NCI-H128 (cell line): ENCODE measurements around the gene EIF3F.
A peak's percentile ranks its signal among the peaks of the same experiment; 100 is the strongest.

Experiments used
- DNase-seq: peaks from one replicate; lab custom pipeline; 2025; ENCODE audit not compliant: unreplicated experiment; lab: John Stamatoyannopoulos, UW

The EIF3F gene, protein sequence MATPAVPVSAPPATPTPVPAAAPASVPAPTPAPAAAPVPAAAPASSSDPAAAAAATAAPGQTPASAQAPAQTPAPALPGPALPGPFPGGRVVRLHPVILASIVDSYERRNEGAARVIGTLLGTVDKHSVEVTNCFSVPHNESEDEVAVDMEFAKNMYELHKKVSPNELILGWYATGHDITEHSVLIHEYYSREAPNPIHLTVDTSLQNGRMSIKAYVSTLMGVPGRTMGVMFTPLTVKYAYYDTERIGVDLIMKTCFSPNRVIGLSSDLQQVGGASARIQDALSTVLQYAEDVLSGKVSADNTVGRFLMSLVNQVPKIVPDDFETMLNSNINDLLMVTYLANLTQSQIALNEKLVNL

DNA sequence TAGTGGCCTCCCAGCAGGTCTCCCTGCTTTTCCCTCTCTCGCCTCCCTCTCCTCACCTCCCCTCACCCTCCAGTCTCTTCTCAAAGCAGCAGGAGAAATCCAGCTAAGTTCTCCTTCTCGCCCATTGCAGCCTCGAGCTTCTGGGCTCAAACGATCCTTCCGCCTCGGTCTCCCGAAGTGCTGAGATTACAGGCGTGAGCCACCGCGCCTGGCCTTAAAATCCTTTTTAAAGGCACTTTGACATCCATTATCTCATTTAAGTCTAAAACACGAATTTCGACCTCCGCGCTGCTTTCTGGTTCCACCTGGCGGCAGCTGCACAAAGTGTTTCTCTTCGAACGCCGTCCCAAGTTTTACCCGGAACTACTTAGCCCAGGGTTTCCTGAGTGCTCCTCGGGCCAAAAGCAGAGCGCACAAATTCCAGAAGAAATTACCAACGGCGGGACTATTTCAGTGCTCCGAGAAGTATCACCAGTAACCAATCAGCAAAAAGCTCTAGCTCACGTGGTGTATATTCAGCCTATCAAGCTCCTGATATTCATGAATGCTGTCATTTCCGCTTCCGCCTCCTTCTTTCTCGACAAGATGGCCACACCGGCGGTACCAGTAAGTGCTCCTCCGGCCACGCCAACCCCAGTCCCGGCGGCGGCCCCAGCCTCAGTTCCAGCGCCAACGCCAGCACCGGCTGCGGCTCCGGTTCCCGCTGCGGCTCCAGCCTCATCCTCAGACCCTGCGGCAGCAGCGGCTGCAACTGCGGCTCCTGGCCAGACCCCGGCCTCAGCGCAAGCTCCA is at the start of gene EIF3F:
Gene EIF3F (plus strand): TSS at position 570 of the 792 bp plus-strand sequence. CDS start 16 bp downstream, at position 586.
- peak; percentile 94 for DNase-seq

DNA sequence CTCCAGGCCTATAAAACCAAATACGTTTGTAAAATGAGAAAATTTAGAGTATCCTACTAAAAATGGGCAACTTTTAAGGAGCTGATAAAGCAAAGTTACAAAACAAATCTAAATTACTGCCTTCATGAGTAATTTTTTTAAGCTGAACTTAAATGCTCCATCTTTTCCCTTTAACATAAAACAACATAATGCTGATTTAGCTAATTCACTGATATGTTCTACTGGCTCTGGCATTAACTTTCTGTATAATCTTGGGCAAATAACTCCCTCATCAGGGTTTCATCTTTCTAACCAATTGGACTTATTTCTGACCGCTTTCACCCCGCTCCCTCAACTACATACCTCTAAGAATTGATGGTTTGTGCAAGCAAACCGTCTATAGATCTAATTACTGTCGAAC is 46.0 kb upstream of the EIF3F start:
- DNase-seq: no peak

DNA sequence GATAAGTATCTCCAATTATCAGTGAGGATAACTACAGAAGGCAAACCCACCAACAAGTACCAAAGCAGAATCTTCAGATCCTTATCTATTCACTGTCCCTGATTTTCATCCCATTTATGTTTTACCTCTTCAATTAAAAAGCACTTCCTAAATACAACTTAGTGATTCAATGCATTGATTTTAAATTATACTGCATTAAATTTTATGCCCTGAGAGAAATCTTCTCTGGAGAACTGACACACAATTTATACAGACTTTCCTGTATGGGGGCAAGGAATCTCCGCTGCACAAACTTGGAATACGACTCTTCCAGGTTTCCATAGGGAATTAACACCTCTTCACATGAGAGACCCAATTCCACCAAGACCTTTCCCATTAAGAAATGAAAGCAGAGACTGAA is 45.5 kb upstream of the EIF3F start, which contains the start of gene OR10A3:
Gene OR10A3 (minus strand): TSS at position 101 of the 400 bp plus-strand sequence. CDS start 2,188 bp downstream, outside the sequence.
- DNase-seq: no peak

DNA sequence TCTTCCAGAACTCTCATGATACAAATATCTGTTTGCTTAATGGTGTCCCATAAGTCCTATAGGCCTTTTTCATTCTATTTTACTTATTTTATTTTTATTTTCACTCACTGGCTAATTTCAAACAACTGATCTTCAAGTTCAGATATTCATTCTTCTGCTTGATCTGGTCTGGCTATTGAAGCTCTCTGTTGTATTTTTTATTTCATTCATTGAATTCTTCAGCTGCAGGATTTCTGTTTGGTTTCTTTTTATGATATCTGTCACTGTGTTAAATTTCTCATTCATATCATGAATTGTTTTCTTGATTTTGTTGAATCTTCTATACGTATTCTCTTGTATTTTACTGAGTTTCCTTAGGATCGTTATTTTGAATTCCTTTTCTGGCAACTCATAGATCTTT is 43.0 kb upstream of the EIF3F start:
- DNase-seq: no peak

DNA sequence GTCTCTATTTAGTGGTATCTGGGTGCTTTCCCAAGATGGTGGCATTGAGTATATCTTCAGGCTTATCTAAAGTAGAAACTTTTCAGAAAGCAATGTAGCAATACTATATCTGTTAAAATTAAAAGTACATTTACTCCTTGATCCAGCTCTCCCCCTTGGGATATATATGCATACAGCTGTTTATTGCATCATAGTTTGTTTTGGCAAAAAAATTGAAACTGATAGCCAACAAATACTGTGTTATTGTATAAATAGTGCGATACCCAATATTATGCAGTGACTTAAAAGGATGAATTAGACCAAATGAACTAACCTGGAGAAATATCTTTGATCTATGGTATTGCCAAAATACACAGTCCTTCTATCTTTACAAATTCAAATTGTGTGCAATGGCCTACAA is 37.2 kb upstream of the EIF3F start:
- no peak for DNase-seq

DNA sequence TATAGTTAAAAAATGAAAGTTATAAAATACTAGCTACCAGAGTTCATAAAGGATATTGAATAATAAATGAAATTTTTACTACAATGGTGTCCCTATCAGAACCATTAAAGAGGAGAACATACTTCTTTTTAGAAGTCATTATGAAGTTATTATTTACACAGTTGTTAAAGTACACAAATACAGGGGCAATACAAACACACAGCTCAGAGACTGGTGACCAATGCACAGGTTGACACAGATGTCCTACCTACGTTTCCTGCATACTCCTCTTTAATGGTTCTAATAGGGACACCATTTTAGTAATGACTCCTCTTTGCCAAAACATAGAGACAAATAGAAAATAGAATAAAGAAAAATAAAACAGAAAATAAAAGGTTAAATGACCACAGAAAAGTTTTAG is 31.9 kb upstream of the EIF3F start:
- no peak for DNase-seq

DNA sequence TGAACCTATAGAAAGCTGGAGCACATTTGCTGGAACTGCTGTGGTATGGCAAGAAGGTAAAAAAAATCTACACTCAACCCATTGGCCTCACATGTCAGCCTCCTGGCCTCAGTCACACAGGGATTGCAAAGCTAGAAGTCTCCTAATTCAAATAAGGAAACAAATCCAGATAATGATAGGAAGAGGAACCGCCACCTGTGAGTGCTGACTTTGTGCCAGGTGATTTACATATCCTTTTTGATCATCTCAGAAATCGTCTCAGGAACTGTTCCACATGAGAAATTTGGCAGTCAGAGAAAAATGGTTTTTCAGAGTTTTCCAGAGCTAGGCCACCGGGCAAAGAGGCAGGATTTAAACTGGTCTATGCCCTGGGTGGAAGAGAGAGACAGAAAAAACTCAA is 22.9 kb upstream of the EIF3F start:
- no peak for DNase-seq

DNA sequence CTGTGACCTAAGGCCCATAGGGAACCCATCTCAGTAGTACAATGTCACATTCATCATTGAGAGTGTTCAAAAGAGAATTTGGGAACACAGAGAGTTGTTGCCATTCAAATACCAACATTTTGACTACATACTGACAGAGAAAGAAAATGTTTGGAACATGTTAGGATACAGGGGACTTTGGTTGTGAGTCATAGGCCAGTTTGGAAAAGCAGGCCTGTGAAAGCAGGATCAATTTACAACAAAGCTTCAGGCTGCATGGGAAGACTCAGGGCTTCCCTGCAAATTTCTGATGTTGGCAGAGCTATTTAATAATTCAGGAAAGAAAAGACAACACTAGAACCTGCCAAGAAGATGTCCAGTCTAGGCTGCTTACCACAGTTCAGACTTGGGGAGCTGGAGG is 22.3 kb upstream of the EIF3F start:
- no peak for DNase-seq

DNA sequence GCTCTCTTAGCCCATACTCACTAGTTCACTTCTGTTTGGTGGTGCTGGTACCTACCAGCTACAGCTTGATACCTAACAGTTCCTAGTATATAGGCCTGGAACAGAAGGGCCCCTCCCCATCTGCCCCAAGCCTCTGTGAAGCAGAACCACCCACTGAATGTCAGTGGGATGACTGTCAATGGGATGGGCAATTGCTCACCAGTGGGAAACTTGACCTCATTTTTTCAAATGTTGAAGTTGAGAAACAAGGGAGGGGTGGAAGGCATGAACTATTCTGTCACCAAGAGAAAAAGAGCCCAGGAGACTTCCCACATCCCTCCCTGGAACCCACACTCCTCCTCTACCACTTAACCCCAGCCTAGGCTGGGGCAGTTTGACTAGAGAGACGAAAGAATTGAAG is 21.8 kb upstream of the EIF3F start, which contains the start of gene NLRP10:
Gene NLRP10 (minus strand): TSS at position 62 of the 400 bp plus-strand sequence. CDS start 1,952 bp downstream, outside the sequence.
- DNase-seq: no peak

DNA sequence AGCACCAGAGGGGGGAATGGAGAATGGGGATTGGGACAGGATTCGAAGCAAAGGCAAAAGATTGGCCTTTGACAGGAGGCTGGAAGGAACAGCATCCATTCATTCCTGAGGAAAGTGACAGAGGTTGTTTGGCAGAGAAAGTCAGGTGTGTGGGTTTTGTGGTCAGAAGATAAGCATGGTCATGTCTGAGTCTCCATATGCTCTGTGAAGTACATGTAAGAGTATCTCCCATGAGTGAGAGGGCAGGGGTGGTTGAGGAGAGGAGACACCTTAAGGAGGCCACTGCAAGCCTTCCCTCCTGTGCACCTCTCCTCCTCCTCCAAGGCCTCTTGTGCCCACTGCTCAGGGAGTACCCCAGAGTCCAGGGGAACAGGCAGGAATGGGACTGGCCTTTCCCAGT is 20.0 kb upstream of the EIF3F start:
- no peak for DNase-seq

DNA sequence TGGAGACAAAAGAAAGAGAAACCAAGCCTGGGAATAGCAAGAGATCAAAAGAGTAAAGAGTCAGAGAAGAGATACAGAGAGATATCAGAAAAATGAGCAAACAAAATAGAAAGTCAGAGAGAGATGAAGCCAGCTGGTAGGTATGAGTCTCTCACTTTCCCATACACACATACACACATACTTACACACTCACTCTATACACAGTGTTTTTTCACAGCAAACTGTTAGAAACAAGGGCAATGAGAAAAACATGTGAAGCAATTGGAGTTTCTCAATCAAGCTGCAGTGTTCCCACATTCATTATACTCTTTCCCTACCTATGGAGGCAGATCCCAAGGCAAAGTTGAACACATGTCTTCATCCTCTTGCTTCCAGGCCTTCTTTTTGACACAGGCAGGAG is 19.3 kb upstream of the EIF3F start:
- no peak for DNase-seq

DNA sequence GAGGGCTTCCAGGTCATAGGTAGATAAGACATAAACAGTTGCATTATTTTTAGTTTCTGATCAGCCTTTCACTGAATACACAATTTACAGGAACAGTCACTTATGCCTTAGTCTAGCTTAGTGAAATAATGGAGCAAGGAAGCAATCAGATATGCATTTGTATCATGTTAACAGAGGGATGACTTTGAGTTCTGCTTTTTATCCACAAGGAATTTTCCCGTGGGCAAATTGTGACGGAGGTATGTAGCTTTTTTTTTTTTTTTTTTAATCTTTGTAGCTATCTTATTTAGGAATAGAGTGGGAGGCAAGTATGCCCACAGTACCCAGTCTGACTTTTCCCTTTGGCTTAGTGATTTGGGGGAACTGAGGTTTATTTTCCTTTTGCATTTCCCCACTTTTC is 18.5 kb upstream of the EIF3F start:
- DNase-seq: no peak

DNA sequence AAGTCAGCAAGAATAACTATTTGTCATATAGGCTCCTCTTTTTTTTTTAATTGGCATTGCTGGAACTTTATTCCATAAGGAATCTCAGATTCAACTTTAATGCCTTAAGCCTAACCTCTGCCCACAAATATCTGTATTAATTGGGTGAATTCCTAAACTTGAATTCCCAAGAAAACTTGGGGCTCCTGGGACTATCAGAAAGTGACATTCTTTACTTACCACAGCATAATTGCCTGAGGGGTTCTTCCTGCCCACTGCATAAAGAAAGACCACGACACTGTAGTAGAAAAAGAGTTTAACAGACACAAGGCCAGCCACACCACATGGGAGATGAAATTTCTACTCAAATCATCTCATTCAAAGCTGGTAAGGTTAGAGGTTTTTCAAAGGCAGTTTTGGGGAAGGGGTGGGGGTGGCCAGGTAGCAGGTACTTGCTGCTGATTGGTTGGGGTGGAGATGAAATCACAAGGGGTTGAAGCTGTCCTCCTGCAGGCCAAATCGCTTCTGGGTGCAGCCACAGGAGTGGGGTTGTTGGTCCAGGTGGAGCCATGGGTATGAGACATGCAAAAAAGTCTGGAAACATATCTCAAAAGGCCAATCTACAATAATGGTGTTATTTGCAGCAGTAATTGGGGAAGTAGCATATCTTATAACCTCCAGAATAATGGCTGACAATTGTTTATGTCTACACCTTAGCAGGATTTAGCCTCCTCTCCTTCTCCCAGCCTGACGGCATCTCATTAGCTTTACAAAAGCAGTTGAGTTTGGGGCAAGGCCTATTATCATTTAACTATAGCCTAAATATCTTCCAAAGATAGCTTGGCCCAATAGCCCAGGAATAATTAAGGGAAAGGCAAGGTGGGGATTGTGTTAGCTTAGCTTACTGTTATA is 17.1 kb upstream of the EIF3F start:
- no peak for DNase-seq

DNA sequence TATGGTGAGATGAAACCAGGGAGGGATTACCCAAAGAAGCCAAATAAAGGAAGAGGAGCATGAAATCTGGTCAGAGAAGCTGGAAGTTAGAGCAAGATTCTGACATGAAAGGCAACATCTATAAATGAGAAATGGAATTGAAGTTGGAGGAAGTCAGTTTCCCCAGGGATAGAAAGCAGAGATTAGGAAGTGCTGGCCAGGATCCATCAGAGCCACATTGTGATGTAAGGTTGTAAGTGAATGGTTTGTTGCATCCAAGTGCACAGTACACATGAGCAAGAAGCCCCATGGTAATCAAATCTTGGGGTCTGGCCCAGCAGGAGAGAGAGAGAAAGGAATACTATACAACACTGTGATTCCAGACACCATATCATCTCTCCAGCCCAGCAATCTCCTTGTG is 15.3 kb upstream of the EIF3F start:
- no peak for DNase-seq

DNA sequence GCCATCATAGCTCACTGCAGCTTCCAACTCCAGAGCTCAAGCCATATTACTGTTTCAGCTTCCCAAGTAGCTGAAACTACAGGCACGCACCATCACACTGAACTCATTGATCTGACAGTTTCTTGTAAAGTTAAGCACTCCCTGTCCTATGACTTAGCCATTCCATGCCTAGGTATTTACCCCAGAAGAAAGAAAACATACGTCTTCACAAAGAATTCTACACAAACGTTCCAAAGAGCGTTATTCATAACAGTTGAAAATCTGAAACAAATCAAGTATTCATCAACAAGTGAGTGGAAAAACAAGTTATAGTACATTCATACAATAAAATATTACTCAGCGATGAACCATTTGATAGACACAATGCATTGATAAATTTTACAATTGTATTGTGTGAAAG is 14.1 kb upstream of the EIF3F start:
- no peak for DNase-seq

DNA sequence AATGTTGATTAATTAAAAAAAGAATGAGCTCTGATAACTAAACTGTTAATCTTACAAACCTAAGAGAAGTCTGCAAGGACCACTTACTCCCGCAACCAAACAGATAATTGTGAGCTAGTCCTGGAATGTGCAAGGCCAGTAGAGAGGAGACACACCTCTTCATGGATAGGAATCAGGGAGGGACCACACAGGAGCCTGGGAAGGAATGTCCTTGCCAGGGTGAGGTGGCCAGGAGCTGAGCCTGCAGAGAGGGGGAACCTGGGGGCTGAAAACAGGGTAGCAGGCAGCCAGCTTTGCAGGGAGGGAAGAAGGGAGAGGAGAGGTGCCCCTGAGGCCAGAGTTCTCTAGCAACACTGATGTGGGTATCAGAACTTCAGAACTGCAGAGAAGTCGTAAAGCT is 12.5 kb upstream of the EIF3F start:
- DNase-seq: no peak

DNA sequence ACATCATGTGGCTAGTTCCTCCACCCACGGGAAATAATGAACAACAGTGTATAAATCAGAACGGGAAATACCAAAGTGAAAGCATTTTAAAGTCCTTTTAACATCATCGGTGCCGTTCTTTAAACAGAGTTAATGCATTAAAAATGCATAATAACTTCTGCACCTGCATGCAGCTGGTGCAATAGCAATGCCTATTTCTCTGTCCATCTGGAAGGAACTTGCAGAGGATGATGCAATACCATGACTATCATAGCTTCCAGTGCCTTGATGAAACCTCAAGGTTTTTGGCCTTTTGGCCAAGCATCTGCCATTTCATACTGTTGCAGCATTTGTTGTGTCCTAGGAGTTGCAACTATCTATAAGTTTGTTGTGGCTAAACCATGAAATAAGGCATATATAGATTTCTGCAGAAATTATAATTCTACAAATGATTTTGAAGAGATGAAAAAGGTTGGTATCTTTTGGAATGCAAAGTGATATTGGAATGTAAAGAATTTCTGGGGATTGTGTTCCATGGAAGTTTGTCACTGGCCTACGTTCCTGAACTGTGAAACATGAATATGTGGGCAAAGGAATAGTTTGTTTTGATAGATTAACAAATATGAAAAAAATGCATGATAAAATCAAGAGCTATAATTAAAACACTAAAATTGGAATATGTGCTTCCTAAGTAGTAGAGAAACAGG is 9.8 kb upstream of the EIF3F start:
- DNase-seq: no peak

DNA sequence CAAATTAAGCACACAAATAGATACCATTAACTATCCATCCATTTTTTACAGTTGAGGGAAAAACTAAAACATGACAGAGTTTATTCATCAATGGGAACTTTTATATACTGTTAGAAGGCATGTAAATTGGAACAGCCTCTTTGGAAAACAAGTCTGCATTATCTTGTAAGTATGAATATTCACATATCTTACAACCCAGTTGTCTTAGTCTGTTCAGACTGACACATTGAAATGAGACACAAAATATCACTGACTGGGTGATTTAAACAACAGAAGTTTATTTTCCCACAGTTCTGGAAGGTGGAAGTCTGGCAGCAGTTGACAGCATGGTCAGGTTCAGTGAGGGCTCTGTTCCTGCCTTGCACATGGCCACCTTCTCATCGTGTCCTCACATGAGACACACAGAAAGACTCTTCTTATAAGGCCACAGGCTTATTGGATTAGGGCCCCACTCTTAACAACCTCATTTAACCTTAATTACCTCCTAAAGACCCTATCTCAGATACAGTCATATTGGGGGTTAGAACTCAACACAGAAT is 5.4 kb upstream of the EIF3F start:
- no peak for DNase-seq

DNA sequence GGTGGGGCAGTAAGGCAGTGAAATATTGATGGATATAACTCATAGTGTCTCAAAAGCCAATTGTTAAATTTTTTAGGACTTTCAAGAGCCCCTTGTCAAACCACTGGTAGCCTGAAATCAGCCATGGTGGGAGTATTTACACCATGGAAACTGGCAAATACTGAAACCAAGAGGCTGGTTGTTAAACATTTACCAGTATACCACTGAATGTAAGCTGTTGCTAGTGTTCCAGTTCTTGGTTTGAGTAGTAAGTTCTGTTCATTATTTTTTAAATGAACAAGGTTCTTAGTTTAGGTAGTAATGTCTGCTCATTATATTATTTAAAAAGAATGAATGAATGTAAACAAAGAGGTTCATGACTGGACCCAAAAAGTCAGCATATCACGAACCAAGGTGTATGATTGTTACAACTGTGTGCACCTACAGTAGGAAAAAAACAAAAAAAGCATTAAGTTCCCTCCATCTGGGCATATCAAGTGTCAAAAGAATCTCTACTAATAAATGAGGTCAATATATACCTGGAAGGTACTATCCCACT is 4.5 kb upstream of the EIF3F start:
- no peak for DNase-seq
